OCI-LY3 (cell line): ENCODE results near the gene PDE4D.

Experiments used
- EZH2phosphoT487 ChIP-seq: fragments of 200-600 bp; shearing (Covaris generic); IDR thresholded peaks from 2 replicates; pipeline ENCODE4 v1.6.1; 2018; ENCODE audit warnings: antibody characterized with exemption, mixed run types, low read depth
- TF ChIP-seq, protein P1 (sequence below): fragments of 200-600, 300-600 bp; sonication (generic); IDR thresholded peaks from 2 replicates; pipeline ENCODE4 v1.5.1; 2014; ENCODE audit warnings: antibody characterized with exemption, low read length, low read depth

DNA sequence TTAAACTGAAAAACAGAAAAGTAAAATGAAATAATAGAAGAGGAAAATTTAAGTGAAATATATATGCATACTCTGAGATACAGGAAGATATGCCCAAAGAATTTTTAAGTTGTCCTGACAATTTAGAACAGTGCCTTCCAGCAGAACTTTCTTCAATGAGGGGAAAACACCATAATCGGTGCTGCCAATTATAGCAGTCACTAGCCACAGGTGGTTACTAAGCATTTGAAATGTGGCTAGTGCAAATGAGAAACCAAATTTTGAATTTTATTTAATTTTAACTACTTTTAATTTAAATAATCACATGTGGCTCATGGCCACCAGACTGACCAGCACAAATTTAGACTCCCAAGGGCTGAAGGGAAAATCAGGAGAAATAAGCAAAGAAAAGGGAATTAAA is 900.1 kb downstream of the PDE4D start:
- TF ChIP-seq, protein P1, sequence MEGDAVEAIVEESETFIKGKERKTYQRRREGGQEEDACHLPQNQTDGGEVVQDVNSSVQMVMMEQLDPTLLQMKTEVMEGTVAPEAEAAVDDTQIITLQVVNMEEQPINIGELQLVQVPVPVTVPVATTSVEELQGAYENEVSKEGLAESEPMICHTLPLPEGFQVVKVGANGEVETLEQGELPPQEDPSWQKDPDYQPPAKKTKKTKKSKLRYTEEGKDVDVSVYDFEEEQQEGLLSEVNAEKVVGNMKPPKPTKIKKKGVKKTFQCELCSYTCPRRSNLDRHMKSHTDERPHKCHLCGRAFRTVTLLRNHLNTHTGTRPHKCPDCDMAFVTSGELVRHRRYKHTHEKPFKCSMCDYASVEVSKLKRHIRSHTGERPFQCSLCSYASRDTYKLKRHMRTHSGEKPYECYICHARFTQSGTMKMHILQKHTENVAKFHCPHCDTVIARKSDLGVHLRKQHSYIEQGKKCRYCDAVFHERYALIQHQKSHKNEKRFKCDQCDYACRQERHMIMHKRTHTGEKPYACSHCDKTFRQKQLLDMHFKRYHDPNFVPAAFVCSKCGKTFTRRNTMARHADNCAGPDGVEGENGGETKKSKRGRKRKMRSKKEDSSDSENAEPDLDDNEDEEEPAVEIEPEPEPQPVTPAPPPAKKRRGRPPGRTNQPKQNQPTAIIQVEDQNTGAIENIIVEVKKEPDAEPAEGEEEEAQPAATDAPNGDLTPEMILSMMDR = no peak
- no peak for TF ChIP-seq EZH2phosphoT487
